K562 (cell line): Measurements from ENCODE around the gene ZFP64. TPM values are rescaled to one million over a fixed set of nuclear protein-coding genes. Genes with fewer than 3 reads are reported as not detected.
"Not testable (repeated sequence)": the region's sequence is repeated elsewhere in the genome, so short reads cannot be mapped to it uniquely, and the experiment has no call there.

ENCODE experiments used
- ATAC-seq: fragments of 200-7000 bp; cut with Tn5 transposase; 3 replicates; pipeline ENCODE4 v1.9.1; 2020; ENCODE audit warnings: moderate library complexity
- BruUV-seq: library from RNA; stranded (reverse); fragments of 400-500 nt; replicated peaks from 2 replicates; lab custom pipeline; 2021; lab: Mats Ljungman, UMichigan
- CTCF ChIA-PET: fragments of 300-600 bp; formaldehyde crosslinking; extraction: SDS; loops from one replicate; lab custom pipeline; 2021; ENCODE audit warnings: low intra/inter-chr PET ratio; lab: Yijun Ruan, JAX
- POLR2A ChIA-PET: fragments of 300-600, 350-650 bp; sonication (Branson Sonifier 250); formaldehyde crosslinking; extraction: SDS; loops from one replicate; lab custom pipeline; 2021; ENCODE audit warnings: antibody characterized with exemption, inconsistent platforms; lab: Yijun Ruan, JAX
- DNase-seq, 4 experiments: peaks; one replicate each; pipeline versions ENCODE4 v3.0.0 to v3.0.0-alpha.2; 2011 to 2018; ENCODE audit warnings: low spot score in 3 of 4, mixed read lengths in 3 of 4; ENCODE audit errors: extremely low read depth in 1 of 4
- FAIRE-seq: peaks from 2 replicates; lab custom pipeline; 2011; peaks lifted over from hg19 to GRCh38; lab: Jason Lieb, UNC
- H2AFZ ChIP-seq: 2 replicates; pipeline ENCODE4 v1.6.0; 2011; ENCODE audit warnings: low read depth, low read length, control low read depth, inconsistent platforms
- H3K27ac ChIP-seq: fragments of 200-600 bp; 3 replicates; pipeline ENCODE4 v1.8.0; 2011; ENCODE audit warnings: low read depth, mild to moderate bottlenecking, control low read depth, inconsistent platforms, low read length, moderate library complexity, mixed read lengths; ENCODE audit errors: extremely low read depth
- H3K27me3 ChIP-seq, 2 experiments: fragments of 300-600 bp in 1 of 2; 2 replicates in 1 of 2; 3 replicates in 1 of 2; pipeline versions ENCODE4 v1.6.0 to v1.8.0; 2011; ENCODE audit warnings: inconsistent platforms in 2 of 2, low read length in 2 of 2, mild to moderate bottlenecking in 1 of 2, mixed read lengths in 1 of 2, moderate library complexity in 1 of 2; ENCODE audit not compliant: control insufficient read depth in 2 of 2, insufficient read depth in 2 of 2
- H3K36me3 ChIP-seq: fragments of 300-600 bp; 3 replicates; pipeline ENCODE4 v1.8.0; 2011; ENCODE audit warnings: mild to moderate bottlenecking, low read length, inconsistent platforms; ENCODE audit not compliant: control insufficient read depth, insufficient read depth
- H3K4me1 ChIP-seq, 2 experiments: fragments of 200-600 bp in 1 of 2; replicated peaks in 1 of 2; 2 replicates in 1 of 2; 3 replicates in 1 of 2; pipeline versions ENCODE4 v1.5.1 to v1.8.0; 2011; ENCODE audit warnings: inconsistent platforms in 2 of 2, low read length in 2 of 2, mild to moderate bottlenecking in 1 of 2, mixed read lengths in 1 of 2, moderate library complexity in 1 of 2; ENCODE audit not compliant: control insufficient read depth in 2 of 2, insufficient read depth in 2 of 2
- H3K4me2 ChIP-seq: 2 replicates; pipeline ENCODE4 v1.6.1; 2011; ENCODE audit warnings: low read length, control low read depth, inconsistent platforms, mixed read lengths; ENCODE audit not compliant: insufficient read depth
- H3K4me3 ChIP-seq: fragments of 200-600 bp; sonication (generic), shearing (Covaris generic); 2 replicates; pipeline ENCODE4 v1.5.1; 2016; ENCODE audit warnings: control low read depth, inconsistent platforms
- H3K79me2 ChIP-seq: fragments of 200-600 bp; 3 replicates; pipeline ENCODE4 v1.8.0; 2011; ENCODE audit warnings: low read length, inconsistent platforms; ENCODE audit not compliant: control insufficient read depth, insufficient read depth
- H3K9ac ChIP-seq, 2 experiments: 2 replicates each; pipeline versions ENCODE4 v1.6.0 to v1.6.1; 2011; ENCODE audit warnings: low read depth in 2 of 2, low read length in 2 of 2, control low read depth in 1 of 2, inconsistent platforms in 1 of 2, mild to moderate bottlenecking in 1 of 2, mixed read lengths in 1 of 2; ENCODE audit not compliant: insufficient read depth in 1 of 2
- H3K9me1 ChIP-seq: one replicate; pipeline ENCODE4 v1.6.0; 2011; ENCODE audit warnings: inconsistent platforms, mild to moderate bottlenecking, low read length, moderate library complexity; ENCODE audit not compliant: control insufficient read depth, insufficient read depth
- H3K9me3 ChIP-seq: replicated peaks from 2 replicates; pipeline ENCODE4 v1.5.1; 2011; ENCODE audit warnings: low read depth, low read length, inconsistent platforms; ENCODE audit not compliant: control insufficient read depth, insufficient read depth
- H4K20me1 ChIP-seq: replicated peaks from 2 replicates; pipeline ENCODE4 v1.6.1; 2011; ENCODE audit warnings: low read length, inconsistent platforms, mixed read lengths; ENCODE audit not compliant: control insufficient read depth, insufficient read depth
- KLF10 ChIP-seq: fragments of 250-450 bp; sonication (Bioruptor Pico); IDR thresholded peaks from 2 replicates; pipeline ENCODE4 v1.6.1; 2021; ENCODE audit warnings: matching md5 sums
- ZC3H11A ChIP-seq: IDR thresholded peaks from 2 replicates; pipeline ENCODE4 v1.6.1; 2012; ENCODE audit warnings: low read depth, low read length, improper control_type of control experiment
- ZNF121 ChIP-seq: sonication (generic); formaldehyde crosslinking; conservative IDR thresholded peaks from 2 replicates; pipeline ENCODE4 v1.8.0; 2022; ENCODE audit warnings: missing genetic modification reagents
- WGBS: fragments of 100-300 bp; shearing (Covaris generic); methylation state at CpG from one replicate; pipeline ENCODE4 v1.1.6; 2016; ENCODE audit warnings: low coverage, mixed read lengths; ENCODE audit not compliant: insufficient coverage; ENCODE audit errors: missing lambda C conversion rate; 5-methylcytosine and 5-hydroxymethylcytosine counted together
- in situ Hi-C: fragments of 300-500 bp; cut with MboI; formaldehyde crosslinking; loops from 4 replicates; pipeline ENCODE4 v1.15.0; 2018; ENCODE audit warnings: inconsistent platforms, mixed read lengths
- intact Hi-C: fragments of 100-400 bp; cut with micrococcal nuclease; formaldehyde crosslinking; loops from 2 replicates; pipeline ENCODE4 v1.14.2; 2022
- polyA plus RNA-seq, 8 experiments: library from polyadenylated mRNA; depleted of rRNA in 4 of 8; stranded (reverse) in 5 of 8; unstranded in 3 of 8; fragments of >200 nt; fragmentation: Nextera tagmentation in 2 of 8; fragmentation: Illumina TruSeq in 1 of 8; extraction: Ambion mirVana in 2 of 8; extraction: Trizol in 1 of 8; gene quantifications; 2 replicates each; pipeline versions ENCODE4 v1.2.1 to v1.2.3, GENCODE V29; 2011 to 2014; ENCODE audit warnings: inconsistent platforms in 1 of 8, missing spikeins in 1 of 8
- total RNA-seq, 7 experiments: library from RNA; depleted of rRNA in 6 of 7; stranded (reverse); fragments of >200 nt in 6 of 7; fragmentation: Illumina TruSeq in 2 of 7; extraction: Trizol in 2 of 7; gene quantifications; 2 replicates each; pipeline versions ENCODE4 v1.2.1 to v1.2.3, GENCODE V29; 2011 to 2021; ENCODE audit warnings: low replicate concordance in 1 of 7

Gene ZFP64
- total and polyA plus RNA-seq, 9 of the 15 experiments (the other 6 are each of a cell fraction or from before 2014, with no cell fraction given) = 1.4 to 13.4 (median 7.0) TPM

DNA sequence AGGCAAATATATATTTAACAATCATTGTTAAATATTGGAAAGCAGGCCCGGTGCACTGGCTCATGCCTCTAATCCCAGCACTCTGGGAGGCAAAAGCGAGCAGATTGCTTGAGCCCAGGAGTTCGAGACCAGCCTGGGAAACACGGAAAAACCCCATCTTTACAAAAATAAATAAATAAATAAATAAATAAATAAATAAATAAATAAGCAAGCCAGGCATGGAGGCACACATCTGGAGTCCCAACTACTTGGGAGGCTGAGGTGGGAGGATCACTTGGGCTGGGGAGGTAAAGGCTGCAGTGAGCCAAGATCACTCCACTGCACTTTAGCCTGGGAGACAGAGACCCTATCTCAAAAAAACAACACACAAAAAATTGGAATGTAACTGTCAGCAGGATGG is 53.7 kb downstream of the ZFP64 start:
- ATAC-seq (no peak), FAIRE-seq (no peak)

DNA sequence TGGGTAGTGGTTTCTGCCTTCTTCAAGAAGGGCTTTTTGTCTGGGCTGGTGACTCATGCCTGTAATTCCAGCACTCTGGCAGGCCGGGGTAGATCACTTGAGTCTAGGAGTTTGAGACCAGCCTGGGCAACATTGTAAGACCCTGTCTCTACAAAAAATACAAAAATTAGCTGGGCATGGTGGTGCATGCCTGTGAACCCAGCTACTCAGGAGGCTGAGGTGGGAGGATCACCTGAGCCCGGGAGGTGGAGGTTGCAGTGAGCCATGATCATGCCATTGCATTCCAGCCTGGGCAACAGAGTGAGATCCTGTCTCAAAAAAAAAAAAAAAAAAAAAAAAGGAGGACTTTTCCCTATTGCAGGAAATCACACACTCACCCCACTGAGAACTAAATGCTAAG is 57.9 kb downstream of the ZFP64 start:
- H3K27me3 ChIP-seq, H3K79me2 ChIP-seq, H3K9ac ChIP-seq, H3K9me1 ChIP-seq, DNase-seq, BruUV-seq, in situ Hi-C loops, FAIRE-seq, H3K9me3 ChIP-seq, CTCF ChIA-PET, H3K27ac ChIP-seq, ATAC-seq, H3K4me2 ChIP-seq, H3K4me1 ChIP-seq, POLR2A ChIA-PET, H3K36me3 ChIP-seq, H2AFZ ChIP-seq, intact Hi-C loops, H4K20me1 ChIP-seq, H3K4me3 ChIP-seq: not testable (repeated sequence)
- peak; percentile 36 for TF ChIP-seq ZNF121 (CRISPR knock-in tag)
- 3% methylated on average over 2 of the region's 2 CpGs for WGBS

More for the DNA sequence above, 53.7 kb downstream of the ZFP64 start:
- Histone ChIP-seq H3K79me2 (no peaks in the 10 kb centered on the region), H3K9me1 (no peaks in the 10 kb centered on the region), H2AFZ (no peak overlapping the region), H3K27me3 (no peaks in the 10 kb centered on the region; a peak in 1 of 5 replicates), H3K4me3 (no peak overlapping the region), H3K9me3 (no peaks in the 10 kb centered on the region), H3K9ac (no peak overlapping the region), H3K27ac (no peak overlapping the region), H4K20me1 (no peaks in the 10 kb centered on the region), H3K4me2 (no peak overlapping the region), H3K36me3 (no peaks in the 10 kb centered on the region), H3K4me1 (no peaks in the 10 kb centered on the region)
- no peak for DNase-seq
- ChIA-PET POLR2A (interaction anchor here (1.3 kb wide), 1 partner anchor 9 kb away, joined by 3 read pairs; no protein-coding TSS in a partner anchor), CTCF (no interaction called here)
- peak; percentile 54; the same call in 1 of the 2 replicates for TF ChIP-seq ZC3H11A
- TF ChIP-seq KLF10 (CRISPR knock-in tag) = no peak
- intact Hi-C loops (no loop called here), in situ Hi-C loops (no loop called here)
- no TSS peak for BruUV-seq
- 3% methylated on average over 4 of the region's 4 CpGs for WGBS
